ENCODE measurements around the gene TSPAN12. TPM values are rescaled to one million over a fixed set of nuclear protein-coding genes. Genes with fewer than 3 reads are reported as not detected.

Gene TSPAN12, protein sequence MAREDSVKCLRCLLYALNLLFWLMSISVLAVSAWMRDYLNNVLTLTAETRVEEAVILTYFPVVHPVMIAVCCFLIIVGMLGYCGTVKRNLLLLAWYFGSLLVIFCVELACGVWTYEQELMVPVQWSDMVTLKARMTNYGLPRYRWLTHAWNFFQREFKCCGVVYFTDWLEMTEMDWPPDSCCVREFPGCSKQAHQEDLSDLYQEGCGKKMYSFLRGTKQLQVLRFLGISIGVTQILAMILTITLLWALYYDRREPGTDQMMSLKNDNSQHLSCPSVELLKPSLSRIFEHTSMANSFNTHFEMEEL
- total RNA-seq: 16.8 TPM

DNA sequence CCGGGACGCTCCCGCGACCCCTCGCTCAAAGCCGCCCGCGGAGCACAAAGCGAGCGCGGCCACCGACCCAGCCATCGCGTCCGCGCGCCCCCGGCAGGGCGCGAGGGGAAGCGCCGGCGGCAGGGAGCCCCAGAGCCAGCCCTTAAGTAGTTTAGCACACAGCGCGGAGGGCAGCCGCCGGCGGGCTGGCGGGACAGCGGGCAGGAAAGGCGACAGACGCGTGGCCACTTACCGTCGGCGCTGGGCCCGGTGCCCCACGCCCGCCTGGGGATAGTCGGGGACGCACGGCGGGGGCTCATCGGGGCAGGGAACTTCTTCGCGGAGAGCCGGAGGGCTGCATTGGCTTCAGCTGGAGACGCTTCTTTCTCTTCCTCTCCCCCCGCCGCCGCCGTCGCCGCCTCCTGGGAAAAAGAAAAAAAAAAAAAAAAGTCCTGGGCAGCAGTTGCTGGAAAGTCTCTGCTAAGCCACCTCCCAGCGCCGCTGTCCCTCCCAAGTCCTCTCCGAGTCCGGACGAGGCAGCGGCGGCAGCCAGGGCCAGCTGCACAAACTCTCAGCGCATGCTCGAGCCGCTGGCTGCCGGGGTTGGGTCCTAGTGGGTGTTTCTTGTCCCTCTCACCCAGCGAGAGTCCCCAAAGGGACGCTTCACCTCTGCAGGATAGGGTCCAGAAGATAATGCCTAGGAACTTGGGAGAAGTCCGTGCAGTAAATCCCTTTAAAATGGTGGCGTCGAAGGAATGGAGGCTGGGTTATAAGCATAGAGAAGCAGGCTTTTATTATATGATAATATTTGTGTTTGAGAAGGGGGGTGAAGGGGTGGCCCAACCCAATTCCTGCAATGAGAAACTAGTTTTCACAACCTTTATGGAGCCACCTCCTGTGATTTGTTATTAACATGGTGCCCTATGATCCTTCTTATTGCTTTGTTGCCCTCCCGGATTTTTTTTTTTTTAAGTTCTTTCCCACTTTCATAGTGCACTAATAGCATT lies at the start of gene TSPAN12:
TSS of gene TSPAN12 (minus strand) at position 557 of the 986 bp plus-strand sequence. CDS start 1,381 bp downstream, outside the sequence.

Other genes starting within 250 kb of the TSPAN12 start
- gene ING3, start 92.6 kb upstream of the TSPAN12 start, total RNA-seq: 43.6 TPM
- gene CPED1, start 130.6 kb upstream of the TSPAN12 start, total RNA-seq: 4.4 TPM

Data from diencephalon (tissue), 1 donor.